Measurements from ENCODE around the gene ADORA2B.
A peak's percentile ranks its signal among the peaks of the same experiment; 100 is the strongest.

ADORA2B gene

GRCh38 chr17:15921640-15922039 is 23.3 kb upstream of the ADORA2B start:
- H3K4me2 ChIP-seq (ENCODE audit: low read length) = no peak overlapping the region
- no peak overlapping the region for H3K9ac ChIP-seq
- no peaks in the 10 kb centered on the region for H3K36me3 ChIP-seq (ENCODE audit: control insufficient read depth, insufficient read depth, low read length)
- no peak for TF ChIP-seq CTCF (IDR thresholded peaks at IDR 0.05)
- no peaks in the 10 kb centered on the region for H3K27me3 ChIP-seq (ENCODE audit: control insufficient read depth, insufficient read depth, low read length)
- no peak overlapping the region for H2AFZ ChIP-seq
- H3K9me3 ChIP-seq (ENCODE audit: control insufficient read depth, low read length) = no peaks in the 10 kb centered on the region
- H3K4me3 ChIP-seq (ENCODE audit: low read depth, low read length) = no peak overlapping the region
- no peaks in the 10 kb centered on the region for H3K4me1 ChIP-seq
- no peaks in the 10 kb centered on the region for H3K79me2 ChIP-seq
- H3K27ac ChIP-seq = no peak overlapping the region

- TF ChIP-seq CTCF (IDR thresholded peaks at IDR 0.05) = no peak
- H3K9me3 ChIP-seq (ENCODE audit: control insufficient read depth, low read length) = no peaks in the 10 kb centered on the region
- H2AFZ ChIP-seq = no peak overlapping the region
- H3K9ac ChIP-seq = no peak overlapping the region
- no peaks in the 10 kb centered on the region for H3K79me2 ChIP-seq
- H3K4me1 ChIP-seq = no peaks in the 10 kb centered on the region
- H3K27ac ChIP-seq = no peak overlapping the region
- no peak overlapping the region for H3K4me3 ChIP-seq (ENCODE audit: low read depth, low read length)
- H3K4me2 ChIP-seq (ENCODE audit: low read length) = no peak overlapping the region
- no peaks in the 10 kb centered on the region for H3K27me3 ChIP-seq (ENCODE audit: control insufficient read depth, insufficient read depth, low read length)
- no peaks in the 10 kb centered on the region for H3K36me3 ChIP-seq (ENCODE audit: control insufficient read depth, insufficient read depth, low read length)
These were observed 22.3 kb upstream of the ADORA2B start for GRCh38 chr17:15922586-15922985.

GRCh38 chr17:15926039-15926740 is 18.7 kb upstream of the ADORA2B start:
- TF ChIP-seq CTCF (IDR thresholded peaks at IDR 0.05) = no peak
- no peaks in the 10 kb centered on the region for H3K9me3 ChIP-seq (ENCODE audit: control insufficient read depth, low read length)

DNA sequence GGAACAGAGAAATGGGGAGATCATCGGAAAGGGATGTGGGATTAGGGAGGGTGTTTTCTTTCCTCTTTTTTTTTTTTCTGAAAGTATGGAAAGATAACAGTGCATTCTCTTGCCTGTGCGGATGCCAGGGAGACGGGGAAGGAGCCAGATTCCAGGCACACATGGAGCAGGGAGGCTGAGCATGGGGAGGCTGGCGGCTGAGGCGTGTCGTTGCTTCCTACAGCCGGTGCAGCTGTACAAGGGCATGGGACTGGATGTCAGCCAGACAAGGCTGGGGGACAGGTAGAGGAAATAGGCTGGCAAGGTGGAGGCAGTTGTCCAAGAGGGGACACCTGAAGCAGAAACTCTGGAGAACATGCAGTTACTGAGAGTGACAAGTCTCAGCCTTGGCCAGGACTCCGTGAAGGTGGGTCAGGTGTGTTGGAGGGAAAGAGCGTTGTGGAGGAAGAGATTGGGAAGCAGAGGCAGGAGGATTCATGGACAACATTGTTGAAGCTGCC is 16.6 kb upstream of the ADORA2B start:
- Histone ChIP-seq H3K27me3 (ENCODE audit: control insufficient read depth, insufficient read depth, low read length) (no peaks in the 10 kb centered on the region), H3K9me3 (ENCODE audit: control insufficient read depth, low read length) (no peaks in the 10 kb centered on the region), H3K4me2 (ENCODE audit: low read length) (no peak overlapping the region), H3K36me3 (ENCODE audit: control insufficient read depth, insufficient read depth, low read length) (no peaks in the 10 kb centered on the region), H3K27ac (no peak overlapping the region), H3K4me3 (ENCODE audit: low read depth, low read length) (no peak overlapping the region), H2AFZ (no peak overlapping the region), H3K79me2 (no peaks in the 10 kb centered on the region), H3K9ac (no peak overlapping the region), H3K4me1 (no peaks in the 10 kb centered on the region)
- TF ChIP-seq CTCF (IDR thresholded peaks at IDR 0.05) = no peak

More at GRCh38 chr17:15926039-15926740, 18.7 kb upstream of the ADORA2B start:
- H3K4me1 ChIP-seq = no peaks in the 10 kb centered on the region
- no peak overlapping the region for H3K4me2 ChIP-seq (ENCODE audit: low read length)
- no peak overlapping the region for H2AFZ ChIP-seq
- H3K4me3 ChIP-seq (ENCODE audit: low read depth, low read length) = peak overlapping the region; percentile 14
- no peaks in the 10 kb centered on the region for H3K36me3 ChIP-seq (ENCODE audit: control insufficient read depth, insufficient read depth, low read length)
- no peak overlapping the region for H3K9ac ChIP-seq
- no peak overlapping the region for H3K27ac ChIP-seq
- no peaks in the 10 kb centered on the region for H3K27me3 ChIP-seq (ENCODE audit: control insufficient read depth, insufficient read depth, low read length)
- H3K79me2 ChIP-seq = no peaks in the 10 kb centered on the region

DNA sequence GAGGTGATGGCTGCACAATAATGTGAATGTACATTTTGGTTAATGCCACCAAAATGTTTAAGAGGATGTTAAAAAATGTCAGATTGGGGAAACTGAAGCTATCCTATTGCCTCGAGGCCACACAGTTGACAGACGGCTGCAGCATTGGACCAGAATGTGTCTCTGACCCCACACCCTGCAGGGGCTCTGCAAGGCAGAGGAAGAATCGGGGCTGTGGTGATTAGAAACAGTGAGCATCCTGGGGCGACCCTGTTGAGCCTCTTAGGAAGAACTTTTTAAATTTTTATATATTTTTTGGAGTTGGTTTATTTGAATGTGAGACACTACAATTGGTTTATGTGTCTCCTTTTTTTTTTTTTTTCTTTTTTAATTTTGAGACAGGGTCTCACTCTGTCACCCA is 15.0 kb upstream of the ADORA2B start:
- TF ChIP-seq CTCF (IDR thresholded peaks at IDR 0.05) = no peak
- Histone ChIP-seq H3K9me3 (ENCODE audit: control insufficient read depth, low read length) (no peaks in the 10 kb centered on the region), H3K27ac (no peak overlapping the region), H3K4me2 (ENCODE audit: low read length) (no peak overlapping the region), H3K27me3 (ENCODE audit: control insufficient read depth, insufficient read depth, low read length) (no peaks in the 10 kb centered on the region), H2AFZ (no peak overlapping the region), H3K36me3 (ENCODE audit: control insufficient read depth, insufficient read depth, low read length) (no peaks in the 10 kb centered on the region), H3K9ac (no peak overlapping the region), H3K4me3 (ENCODE audit: low read depth, low read length) (no peak overlapping the region), H3K79me2 (no peaks in the 10 kb centered on the region), H3K4me1 (no peaks in the 10 kb centered on the region)
